ENCODE measurements around the gene CA7.

DNA sequence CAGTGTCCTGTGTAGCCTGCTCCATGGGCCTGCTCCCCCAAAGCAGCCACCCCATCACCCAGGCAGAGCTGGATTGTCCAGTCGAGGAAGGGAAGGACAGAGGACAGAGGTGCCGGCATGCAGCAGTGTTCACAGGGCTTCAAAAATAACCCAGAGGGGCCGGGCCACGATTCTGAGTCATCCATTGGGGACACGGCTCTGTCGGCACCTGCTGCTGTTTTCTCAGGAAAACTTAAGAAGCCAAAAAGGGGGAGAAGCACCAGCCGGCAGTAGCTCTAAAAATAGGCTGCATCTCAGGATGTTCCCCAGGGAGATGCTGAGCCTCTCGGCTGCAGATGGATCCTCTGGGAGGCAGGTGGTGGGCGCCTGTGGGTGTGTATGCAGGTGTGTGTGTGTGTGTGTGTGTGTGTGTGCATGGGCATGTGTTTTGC, 1.6 kb downstream of the CA7 start:
- TF ChIP-seq, protein P1, sequence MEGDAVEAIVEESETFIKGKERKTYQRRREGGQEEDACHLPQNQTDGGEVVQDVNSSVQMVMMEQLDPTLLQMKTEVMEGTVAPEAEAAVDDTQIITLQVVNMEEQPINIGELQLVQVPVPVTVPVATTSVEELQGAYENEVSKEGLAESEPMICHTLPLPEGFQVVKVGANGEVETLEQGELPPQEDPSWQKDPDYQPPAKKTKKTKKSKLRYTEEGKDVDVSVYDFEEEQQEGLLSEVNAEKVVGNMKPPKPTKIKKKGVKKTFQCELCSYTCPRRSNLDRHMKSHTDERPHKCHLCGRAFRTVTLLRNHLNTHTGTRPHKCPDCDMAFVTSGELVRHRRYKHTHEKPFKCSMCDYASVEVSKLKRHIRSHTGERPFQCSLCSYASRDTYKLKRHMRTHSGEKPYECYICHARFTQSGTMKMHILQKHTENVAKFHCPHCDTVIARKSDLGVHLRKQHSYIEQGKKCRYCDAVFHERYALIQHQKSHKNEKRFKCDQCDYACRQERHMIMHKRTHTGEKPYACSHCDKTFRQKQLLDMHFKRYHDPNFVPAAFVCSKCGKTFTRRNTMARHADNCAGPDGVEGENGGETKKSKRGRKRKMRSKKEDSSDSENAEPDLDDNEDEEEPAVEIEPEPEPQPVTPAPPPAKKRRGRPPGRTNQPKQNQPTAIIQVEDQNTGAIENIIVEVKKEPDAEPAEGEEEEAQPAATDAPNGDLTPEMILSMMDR (IDR thresholded peaks at IDR 0.05) = no peak
- no peak for TF ChIP-seq POLR2A (IDR thresholded peaks at IDR 0.05)

All from uterus (tissue), 2 donors.